ENCODE data around the gene KMT2A. TPM values are rescaled to one million over a fixed set of nuclear protein-coding genes. Genes with fewer than 3 reads are reported as not detected.

Gene KMT2A
- total RNA-seq, 4 donors from 2014 or later = 57.8 to 94.6 (median 63.6) TPM

DNA sequence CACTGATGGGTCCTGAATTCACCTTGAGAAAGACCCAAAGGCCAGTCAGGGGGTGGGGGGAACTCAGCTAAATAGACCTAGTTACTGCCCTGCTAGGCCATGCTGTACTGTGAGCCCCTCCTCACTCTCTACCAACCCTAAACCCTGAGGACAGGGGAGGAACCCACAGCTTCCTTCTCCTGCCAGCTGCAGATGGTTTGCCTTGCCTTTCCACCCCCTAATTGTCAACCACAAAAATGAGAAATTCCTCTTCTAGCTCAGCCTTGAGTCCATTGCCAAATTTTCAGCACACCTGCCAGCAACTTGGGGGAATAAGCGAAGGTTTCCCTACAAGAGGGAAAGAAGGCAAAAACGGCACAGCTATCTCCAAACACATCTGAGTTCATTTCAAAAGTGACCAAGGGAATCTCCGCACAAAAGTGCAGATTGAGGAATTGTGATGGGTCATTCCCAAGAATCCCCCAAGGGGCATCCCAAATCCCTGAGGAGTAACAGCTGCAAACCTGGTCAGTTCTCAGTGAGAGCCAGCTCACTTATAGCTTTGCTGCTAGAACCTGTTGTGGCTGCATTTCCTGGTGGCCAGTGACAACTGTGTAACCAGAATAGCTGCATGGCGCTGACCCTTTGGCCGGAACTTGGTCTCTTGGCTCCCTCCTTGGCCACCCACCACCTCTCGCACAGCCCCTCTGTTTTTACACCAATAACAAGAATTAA is 88.6 kb downstream of the KMT2A start:
- no peak overlapping the region for H3K4me3 ChIP-seq (ENCODE audit: low read depth, poor library complexity, severe bottlenecking)
- intact Hi-C loops (cut with DNase I; ENCODE audit: low total_unique reads) = no loop called here
- TF ChIP-seq, protein P1, sequence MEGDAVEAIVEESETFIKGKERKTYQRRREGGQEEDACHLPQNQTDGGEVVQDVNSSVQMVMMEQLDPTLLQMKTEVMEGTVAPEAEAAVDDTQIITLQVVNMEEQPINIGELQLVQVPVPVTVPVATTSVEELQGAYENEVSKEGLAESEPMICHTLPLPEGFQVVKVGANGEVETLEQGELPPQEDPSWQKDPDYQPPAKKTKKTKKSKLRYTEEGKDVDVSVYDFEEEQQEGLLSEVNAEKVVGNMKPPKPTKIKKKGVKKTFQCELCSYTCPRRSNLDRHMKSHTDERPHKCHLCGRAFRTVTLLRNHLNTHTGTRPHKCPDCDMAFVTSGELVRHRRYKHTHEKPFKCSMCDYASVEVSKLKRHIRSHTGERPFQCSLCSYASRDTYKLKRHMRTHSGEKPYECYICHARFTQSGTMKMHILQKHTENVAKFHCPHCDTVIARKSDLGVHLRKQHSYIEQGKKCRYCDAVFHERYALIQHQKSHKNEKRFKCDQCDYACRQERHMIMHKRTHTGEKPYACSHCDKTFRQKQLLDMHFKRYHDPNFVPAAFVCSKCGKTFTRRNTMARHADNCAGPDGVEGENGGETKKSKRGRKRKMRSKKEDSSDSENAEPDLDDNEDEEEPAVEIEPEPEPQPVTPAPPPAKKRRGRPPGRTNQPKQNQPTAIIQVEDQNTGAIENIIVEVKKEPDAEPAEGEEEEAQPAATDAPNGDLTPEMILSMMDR (IDR thresholded peaks at IDR 0.05) = no peak
- no peak for TF ChIP-seq POLR2A (IDR thresholded peaks at IDR 0.05)
- DNase-seq (ENCODE audit: low spot score in 2 of 2) = no peak
- WGBS, 2 donors = 85 to 86% methylated on average over 6 of the region's 6 CpGs

DNA sequence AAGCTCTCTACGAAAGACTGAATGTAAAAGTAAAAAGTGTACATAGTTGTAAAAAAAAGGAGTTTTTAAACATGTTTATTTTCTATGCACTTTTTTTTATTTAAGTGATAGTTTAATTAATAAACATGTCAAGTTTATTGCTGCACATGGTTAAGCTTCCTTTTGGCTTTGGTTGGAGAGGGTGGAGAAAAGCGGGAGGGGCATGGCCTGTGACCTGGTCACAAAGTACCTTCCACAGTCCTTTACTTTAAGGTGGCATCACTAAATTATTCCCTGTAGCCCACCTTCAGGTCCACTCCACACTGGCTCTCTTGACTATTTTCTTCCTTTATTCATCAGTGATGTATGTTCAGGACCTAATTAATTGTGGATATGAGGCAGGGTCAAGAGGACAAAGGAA is 90.4 kb downstream of the KMT2A start:
- no peak for TF ChIP-seq POLR2A (IDR thresholded peaks at IDR 0.05)
- TF ChIP-seq, protein P1 (IDR thresholded peaks at IDR 0.05) = no peak
- H3K4me3 ChIP-seq (ENCODE audit: low read depth, poor library complexity, severe bottlenecking) = no peak overlapping the region
- intact Hi-C loops (cut with DNase I; ENCODE audit: low total_unique reads) = no loop called here
- 78 to 81% methylated on average over 2 of the region's 2 CpGs for WGBS, 2 donors
- DNase-seq (ENCODE audit: low spot score in 2 of 2) = no peak

DNA sequence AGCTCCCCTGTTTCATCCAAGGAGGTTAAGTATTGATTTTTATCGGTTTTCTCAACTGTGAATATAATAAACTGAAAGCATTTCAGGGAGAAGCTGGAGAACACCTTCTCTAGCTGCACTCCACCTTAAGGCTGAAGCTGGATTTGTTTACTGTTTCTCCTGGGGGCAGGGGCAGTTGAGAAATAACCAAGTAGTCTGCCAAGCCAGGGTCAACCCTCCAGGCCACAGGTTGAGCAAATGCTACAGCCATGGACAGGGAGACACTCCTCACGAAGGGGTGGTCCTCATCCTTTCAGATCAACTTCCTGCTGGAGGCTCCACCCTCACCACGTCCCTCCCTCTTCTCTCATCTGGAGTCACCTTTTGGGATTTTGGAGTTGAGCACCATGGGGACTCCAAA is 90.8 kb downstream of the KMT2A start, which contains the start of gene TTC36:
Gene TTC36 (plus strand): TSS at position 366 of the 400 bp plus-strand sequence. CDS start 21 bp downstream, at position 387.
- no peak for DNase-seq (ENCODE audit: low spot score in 2 of 2)
- H3K4me3 ChIP-seq (ENCODE audit: low read depth, poor library complexity, severe bottlenecking) = no peak within 1 kb of the TSS
- TF ChIP-seq POLR2A (IDR thresholded peaks at IDR 0.05) = no peak
- TF ChIP-seq, protein P1 (IDR thresholded peaks at IDR 0.05) = no peak
- 63 to 66% methylated on average over 3 of the region's 3 CpGs for WGBS, 2 donors
- intact Hi-C loops (cut with DNase I; ENCODE audit: low total_unique reads) = no loop called here

DNA sequence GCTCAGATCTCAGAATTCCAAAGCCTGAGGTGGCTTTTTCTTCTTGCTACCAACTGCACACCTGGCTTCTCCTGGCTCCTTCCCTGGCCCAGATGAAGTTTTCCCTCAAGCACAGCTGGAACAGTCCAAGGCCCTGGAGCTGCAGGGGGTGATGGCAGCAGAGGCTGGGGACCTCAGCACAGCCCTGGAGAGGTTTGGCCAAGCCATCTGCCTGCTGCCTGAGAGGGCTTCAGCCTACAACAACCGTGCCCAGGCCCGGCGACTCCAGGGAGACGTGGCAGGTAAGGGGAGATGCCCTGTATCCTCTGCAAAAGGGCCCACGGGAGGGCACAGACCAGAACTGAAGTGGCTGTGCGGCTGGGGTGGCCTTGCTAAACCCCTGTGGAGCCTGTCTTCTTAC is 92.2 kb downstream of the KMT2A start:
- TF ChIP-seq, protein P1 (IDR thresholded peaks at IDR 0.05) = no peak
- TF ChIP-seq POLR2A (IDR thresholded peaks at IDR 0.05) = no peak
- no peak overlapping the region for H3K4me3 ChIP-seq (ENCODE audit: low read depth, poor library complexity, severe bottlenecking)
- no peak for DNase-seq (ENCODE audit: low spot score in 2 of 2)
- WGBS, 2 donors = 87 to 88% methylated on average over 6 of the region's 6 CpGs
- intact Hi-C loops (cut with DNase I; ENCODE audit: low total_unique reads) = no loop called here

DNA sequence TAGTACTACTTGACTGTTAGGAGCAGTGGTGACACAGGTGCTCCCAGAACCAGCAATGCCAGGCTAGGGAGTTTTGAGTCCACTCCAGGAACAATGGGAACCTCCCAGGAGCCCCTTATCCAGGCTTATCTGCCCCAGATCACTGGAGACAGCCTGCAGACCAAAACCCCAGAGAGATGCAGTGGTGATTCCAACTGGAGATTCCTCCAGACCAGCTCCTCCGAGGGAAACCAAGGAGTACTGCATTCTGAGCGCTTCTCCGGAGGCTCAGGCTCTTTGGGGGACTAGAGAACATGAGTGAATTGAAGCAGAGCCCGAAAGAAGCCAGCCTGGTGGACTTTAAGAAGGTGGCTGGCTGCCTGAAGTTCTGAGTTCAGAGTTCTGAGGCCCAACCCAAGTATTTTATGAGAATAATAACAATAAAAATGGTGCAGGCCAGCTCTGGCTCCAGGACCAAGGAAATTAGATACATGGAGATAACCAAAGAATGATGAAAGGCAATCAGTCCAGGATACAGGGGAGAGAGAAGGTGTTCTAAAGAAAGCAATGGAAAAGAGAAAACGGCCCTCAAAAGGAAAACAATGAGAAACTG is 93.4 kb downstream of the KMT2A start:
- no peak overlapping the region for H3K4me3 ChIP-seq (ENCODE audit: low read depth, poor library complexity, severe bottlenecking)
- DNase-seq (ENCODE audit: low spot score in 2 of 2) = no peak
- 68% methylated on average over 5 of the region's 5 CpGs for WGBS, 2 donors
- TF ChIP-seq POLR2A (IDR thresholded peaks at IDR 0.05) = no peak
- TF ChIP-seq, protein P1 (IDR thresholded peaks at IDR 0.05) = no peak
- intact Hi-C loops (cut with DNase I; ENCODE audit: low total_unique reads) = no loop called here
